SK-N-SH treated with all-trans-retinoic acid at 6 μM for 48 hours (cell line): ENCODE results near the gene CLEC1A.

Experiments
- ARNTL ChIP-seq: fragments of 450-650 bp; formaldehyde crosslinking; IDR thresholded peaks from 2 replicates; pipeline ENCODE4 v1.5.0; 2020; ENCODE audit warnings: low read depth, mild to moderate bottlenecking, moderate library complexity, borderline replicate concordance
- BACH2 ChIP-seq: fragments of 250-450 bp; sonication (Bioruptor Pico); IDR thresholded peaks from 2 replicates; pipeline ENCODE4 v1.9.0; 2021; ENCODE audit warnings: mild to moderate bottlenecking, borderline replicate concordance
- CREB5 ChIP-seq: fragments of 250-450 bp; sonication (Bioruptor Pico); IDR thresholded peaks from 2 replicates; pipeline ENCODE4 v1.5.1; 2020; ENCODE audit warnings: low read depth, mild to moderate bottlenecking, moderate library complexity
- CSRNP3 ChIP-seq: fragments of 250-450 bp; sonication (Bioruptor Pico); IDR thresholded peaks from 2 replicates; pipeline ENCODE4 v1.5.1; 2021; ENCODE audit warnings: mild to moderate bottlenecking, moderate library complexity
- PATZ1 ChIP-seq: fragments of 250-450 bp; sonication (Bioruptor Pico); IDR thresholded peaks from 2 replicates; pipeline ENCODE4 v1.8.0; 2020; ENCODE audit warnings: mild to moderate bottlenecking, moderate library complexity, borderline replicate concordance
- TCF4 ChIP-seq: fragments of 250-450 bp; sonication (Bioruptor Pico); IDR thresholded peaks from 2 replicates; pipeline ENCODE4 v1.8.0; 2021; ENCODE audit warnings: mild to moderate bottlenecking, moderate library complexity, borderline replicate concordance
- TOX ChIP-seq: fragments of 250-450 bp; sonication (Bioruptor Pico); IDR thresholded peaks from 2 replicates; pipeline ENCODE4 v1.8.0; 2021; ENCODE audit warnings: mild to moderate bottlenecking, moderate library complexity, borderline replicate concordance
- TSHZ2 ChIP-seq: fragments of 250-450 bp; sonication (Bioruptor Pico); IDR thresholded peaks from 2 replicates; pipeline ENCODE4 v1.5.0; 2020; ENCODE audit warnings: mild to moderate bottlenecking, moderate library complexity
- ZFP30 ChIP-seq: fragments of 450-650 bp; formaldehyde crosslinking; IDR thresholded peaks from 2 replicates; pipeline ENCODE4 v1.5.0; 2022; ENCODE audit warnings: mild to moderate bottlenecking, moderate library complexity
- ZNF8 ChIP-seq: fragments of 450-650 bp; formaldehyde crosslinking; IDR thresholded peaks from 2 replicates; pipeline ENCODE4 v1.5.0; 2020; ENCODE audit warnings: mild to moderate bottlenecking, moderate library complexity

- TF ChIP-seq ARNTL (CRISPR knock-in tag) (no peak), TOX (CRISPR knock-in tag) (no peak), CREB5 (CRISPR knock-in tag) (no peak), BACH2 (CRISPR knock-in tag) (no peak), ZNF8 (CRISPR knock-in tag) (no peak), PATZ1 (CRISPR knock-in tag) (no peak), ZFP30 (CRISPR knock-in tag) (no peak), CSRNP3 (CRISPR knock-in tag) (no peak), TSHZ2 (no peak), TCF4 (CRISPR knock-in tag) (no peak)
Measured at GRCh38 chr12:10025236-10025635, 73.5 kb downstream of the CLEC1A start.
